GM19240 (cell line): ENCODE measurements around the gene CASP3.
"Not testable (repeated sequence)": the region's sequence is repeated elsewhere in the genome, so short reads cannot be mapped to it uniquely, and the experiment has no call there.

Source experiments
- DNase-seq: peaks from one replicate; pipeline ENCODE4 v3.0.0; 2011; ENCODE audit warnings: low spot score; ENCODE audit not compliant: insufficient read length

CASP3 gene

DNA sequence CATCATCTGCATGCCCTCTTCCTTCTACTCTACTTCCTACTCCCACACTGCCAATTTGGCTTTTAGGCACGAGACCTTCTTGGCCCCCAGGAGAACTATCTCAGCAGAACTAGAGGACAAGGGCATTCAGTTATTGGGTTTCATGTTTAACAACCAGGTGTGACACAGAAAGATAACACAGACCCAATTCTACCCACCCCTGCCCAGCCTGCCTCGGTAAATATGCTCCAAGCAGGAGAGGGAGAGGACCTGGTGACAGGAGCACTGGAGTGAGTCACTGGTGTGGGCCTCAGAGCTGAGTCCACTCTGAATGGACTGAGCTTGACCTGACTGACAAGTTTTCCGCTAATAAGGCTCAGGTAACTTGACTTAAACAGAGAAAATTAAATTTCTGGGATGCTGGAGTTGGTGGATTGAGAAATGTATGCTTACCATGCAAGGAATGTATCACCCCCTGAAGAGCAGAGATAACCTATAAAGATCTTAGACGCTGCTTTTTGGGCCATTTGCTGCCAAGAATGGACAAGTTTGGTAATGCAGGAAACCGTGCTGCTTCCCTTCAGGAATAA lies 52.5 kb downstream of the CASP3 start:
- no peak for DNase-seq

DNA sequence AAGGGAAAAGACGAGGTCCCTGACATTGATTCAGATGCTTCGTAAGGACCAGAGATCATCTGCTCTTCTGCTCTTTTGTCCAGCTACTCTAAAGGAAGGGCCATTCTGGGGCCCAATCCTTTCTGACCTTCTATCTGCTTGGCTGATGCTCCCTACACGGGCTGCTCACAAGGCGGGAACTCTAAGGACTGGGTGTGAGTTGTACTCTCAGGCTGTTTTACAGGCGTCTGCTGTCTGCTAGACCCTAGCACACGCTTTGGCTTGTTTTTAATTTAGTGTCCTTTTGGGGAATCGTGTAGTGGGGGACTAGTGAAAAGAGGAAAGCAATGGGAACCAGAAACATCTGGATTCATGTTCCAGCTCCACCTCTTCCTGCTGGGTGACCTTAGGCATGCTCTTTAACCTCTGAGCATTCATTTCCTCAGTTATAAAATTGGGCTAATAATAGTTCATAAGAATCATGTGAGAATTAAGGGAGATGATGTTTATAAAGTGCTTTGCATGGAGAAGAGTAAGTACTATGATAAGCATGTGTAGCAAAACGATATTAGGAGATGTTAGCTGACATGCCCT lies 53.1 kb downstream of the CASP3 start:
- no peak for DNase-seq

DNA sequence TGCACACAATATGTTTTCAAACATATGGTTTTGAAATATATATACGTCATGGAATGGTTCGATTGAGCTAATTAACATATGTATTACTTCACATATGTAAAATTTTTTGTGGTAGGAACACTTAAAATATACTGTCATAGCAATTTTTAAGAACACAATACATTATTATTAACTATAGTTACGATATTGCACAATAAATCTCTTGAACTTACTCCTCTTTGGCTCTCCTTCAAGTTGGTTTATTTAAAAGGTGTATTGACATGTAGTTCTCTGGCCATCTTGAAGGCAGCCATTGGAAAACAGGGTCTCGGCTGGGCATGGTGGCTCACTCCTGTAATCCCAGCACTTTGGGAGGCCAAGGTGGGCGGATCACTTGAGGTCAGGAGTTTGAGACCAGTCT lies 53.8 kb downstream of the CASP3 start:
- DNase-seq, result no peak

- DNase-seq, result no peak
These were observed 55.8 kb downstream of the CASP3 start for GRCh38 chr4:184593461-184593860.

DNA sequence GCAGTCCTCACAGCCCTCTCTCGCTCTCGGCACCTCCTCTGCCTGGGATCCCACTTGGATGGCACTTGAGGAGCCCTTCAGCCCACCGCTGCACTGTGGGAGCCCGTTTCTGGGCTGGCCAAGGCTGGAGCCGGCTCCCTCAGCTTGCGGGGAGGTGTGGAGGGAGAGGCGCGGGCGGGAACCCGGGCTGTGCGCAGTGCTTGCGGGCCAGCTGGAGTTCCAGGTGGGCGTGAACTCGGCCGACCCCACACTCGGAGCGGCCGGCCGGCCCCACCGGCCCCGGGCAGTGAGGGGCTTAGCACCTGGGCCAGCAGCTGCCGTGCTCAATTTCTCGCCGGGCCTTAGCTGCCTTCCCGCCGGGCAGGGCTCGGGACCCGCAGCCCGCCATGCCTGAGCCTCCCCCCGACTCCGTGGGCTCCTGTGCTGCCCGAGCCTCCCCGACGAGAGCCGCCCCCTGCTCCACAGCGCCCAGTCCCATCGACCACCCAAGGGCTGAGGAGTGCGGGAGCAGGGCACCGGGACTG lies 57.4 kb downstream of the CASP3 start:
- DNase-seq, result not testable (repeated sequence)

- DNase-seq, result no peak
These were observed 58.1 kb downstream of the CASP3 start for GRCh38 chr4:184591070-184591677.

DNA sequence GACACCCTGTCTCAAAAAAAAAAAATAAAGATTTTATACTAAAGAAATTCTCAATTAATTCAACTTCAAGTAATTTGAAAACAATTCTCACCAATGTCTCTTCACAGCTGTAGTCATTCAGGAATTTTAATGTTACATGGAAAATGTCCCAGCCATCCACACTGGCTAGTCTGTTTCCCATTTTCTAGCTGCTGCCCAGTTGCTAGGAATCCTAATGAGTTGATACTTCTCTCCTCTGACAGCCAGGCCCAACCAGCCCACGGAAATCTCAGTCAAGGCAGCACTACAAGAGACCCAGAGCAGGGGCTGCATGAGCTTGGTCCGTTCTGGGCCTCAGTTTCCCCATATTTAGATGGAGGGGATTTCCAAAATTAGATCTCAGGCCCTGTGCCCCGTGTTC lies 59.1 kb downstream of the CASP3 start:
- DNase-seq, result no peak

DNA sequence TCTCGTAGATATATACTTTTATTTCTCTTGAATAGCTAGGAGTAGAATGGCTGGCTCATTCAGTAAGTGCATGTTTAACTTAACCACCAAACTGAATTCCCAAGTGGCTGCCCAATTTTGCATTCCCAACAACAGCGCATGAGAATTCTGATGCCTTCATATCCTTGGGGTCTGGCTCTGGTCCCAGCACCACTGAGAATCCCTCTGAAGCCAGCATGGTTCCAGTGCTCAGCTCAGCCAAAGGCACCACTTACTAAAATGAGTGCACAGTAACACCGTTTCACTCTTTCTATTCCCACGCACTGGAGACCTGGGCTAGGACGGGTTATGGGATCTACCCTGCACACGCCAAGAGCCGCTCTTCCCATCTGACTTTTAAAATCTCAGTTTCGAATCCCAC lies 60.4 kb downstream of the CASP3 start:
- DNase-seq, result no peak

GRCh38 chr4:184587701-184588100 lies 61.5 kb downstream of the CASP3 start:
- no peak for DNase-seq

- DNase-seq, result no peak
These were observed 62.0 kb downstream of the CASP3 start for GRCh38 chr4:184587221-184587620.

DNA sequence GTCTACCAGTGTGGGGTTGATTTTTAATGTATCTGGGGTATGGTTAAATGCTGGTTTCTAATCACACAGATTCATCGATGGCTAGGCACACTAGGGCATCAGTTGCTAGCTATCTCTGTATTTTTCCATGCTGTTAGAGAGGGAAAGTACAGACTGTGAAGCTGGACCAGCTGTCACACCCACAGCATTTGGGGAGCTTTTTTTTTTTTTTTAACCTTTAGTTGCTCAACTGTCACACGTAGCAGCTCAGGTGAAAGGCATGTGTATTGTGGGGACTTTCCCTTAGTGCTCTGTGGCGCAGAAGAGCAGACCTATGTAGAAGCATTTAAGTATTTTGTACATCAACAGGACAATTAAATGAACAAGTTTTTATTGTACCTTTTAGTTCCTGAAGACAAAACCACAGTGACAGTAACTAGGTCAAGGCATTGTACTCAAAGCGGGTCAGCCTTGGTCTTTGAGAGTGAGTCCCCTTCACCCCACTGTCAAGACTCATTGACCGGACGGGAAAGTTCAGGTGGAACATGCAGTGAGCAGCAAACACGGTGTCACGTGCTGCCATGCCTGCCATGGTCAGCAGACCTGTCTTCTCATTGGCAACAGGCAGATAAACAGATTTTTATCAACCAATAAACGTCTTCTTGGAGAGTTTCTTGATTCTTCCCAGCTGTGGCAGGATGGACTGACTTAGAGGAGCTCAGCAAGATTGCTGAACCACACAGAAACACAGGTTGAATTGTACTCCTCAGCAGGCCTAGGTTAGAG lies 65.3 kb downstream of the CASP3 start:
- DNase-seq, result no peak
